ENCODE data around the gene ZDHHC13.

The ZDHHC13 gene

GRCh38 chr11:19116971-19117759 lies at the start of gene ZDHHC13:
ZDHHC13 (plus strand) TSS chr11:19117168; CDS start chr11:19117250, 82 bp downstream.
- DNase-seq (ENCODE audit: low read depth in 2 of 2, low spot score in 1 of 2), result peak; percentile 91 to 93

GRCh38 chr11:19071255-19071654 lies 45.7 kb upstream of the ZDHHC13 start:
- no peak for DNase-seq (ENCODE audit: low read depth in 2 of 2, low spot score in 1 of 2)

GRCh38 chr11:19072464-19072863 lies 44.5 kb upstream of the ZDHHC13 start:
- no peak for DNase-seq (ENCODE audit: low read depth in 2 of 2, low spot score in 1 of 2)

DNA sequence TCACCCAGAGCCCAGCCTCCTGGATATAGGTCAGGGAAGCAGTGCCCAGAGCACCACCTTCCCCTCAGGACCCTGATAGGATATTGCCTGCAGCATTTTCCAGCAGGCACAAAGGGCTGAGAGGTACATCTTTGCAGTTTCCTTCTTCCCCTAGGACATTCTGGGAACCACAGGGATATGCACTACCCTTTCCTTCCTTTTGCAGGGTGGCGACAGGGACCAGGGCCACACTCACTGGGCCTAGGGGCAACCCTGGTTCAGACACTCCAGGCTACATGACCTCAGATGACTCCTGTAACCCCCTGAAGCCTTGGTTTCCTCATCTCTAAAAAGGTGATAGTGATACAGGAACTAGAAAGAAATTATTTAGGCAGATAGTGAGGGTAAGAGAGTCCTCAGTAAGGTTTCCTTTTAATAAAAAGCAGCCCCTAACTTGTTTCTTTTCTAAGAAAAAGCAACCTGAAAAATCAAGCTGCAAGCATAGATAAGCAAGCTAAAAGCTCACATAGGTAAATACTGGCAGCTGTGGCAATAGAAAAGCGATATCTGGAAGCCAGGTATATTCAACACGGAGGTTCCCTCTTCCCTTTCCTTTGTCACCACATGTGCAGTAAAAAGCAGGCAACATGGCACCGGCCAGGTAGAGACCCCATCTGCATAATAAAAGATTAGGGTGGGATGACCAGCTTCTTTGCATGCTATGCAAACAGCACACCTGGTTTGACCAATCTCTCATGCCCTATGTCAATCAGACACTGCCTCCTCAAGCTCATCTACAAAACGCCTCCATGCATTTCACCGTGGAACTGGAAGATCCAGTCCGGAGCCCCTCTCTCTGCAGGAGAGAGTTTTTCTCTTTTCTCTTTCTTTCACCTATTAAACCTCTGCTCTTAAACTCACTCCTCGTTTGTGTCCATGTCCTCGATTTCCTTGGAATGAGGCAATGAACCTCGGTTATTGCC lies 43.2 kb upstream of the ZDHHC13 start:
- no peak for DNase-seq (ENCODE audit: low read depth in 2 of 2, low spot score in 1 of 2)

- no peak for DNase-seq (ENCODE audit: low read depth in 2 of 2, low spot score in 1 of 2)
Observed at GRCh38 chr11:19075636-19076035, 41.3 kb upstream of the ZDHHC13 start.

DNA sequence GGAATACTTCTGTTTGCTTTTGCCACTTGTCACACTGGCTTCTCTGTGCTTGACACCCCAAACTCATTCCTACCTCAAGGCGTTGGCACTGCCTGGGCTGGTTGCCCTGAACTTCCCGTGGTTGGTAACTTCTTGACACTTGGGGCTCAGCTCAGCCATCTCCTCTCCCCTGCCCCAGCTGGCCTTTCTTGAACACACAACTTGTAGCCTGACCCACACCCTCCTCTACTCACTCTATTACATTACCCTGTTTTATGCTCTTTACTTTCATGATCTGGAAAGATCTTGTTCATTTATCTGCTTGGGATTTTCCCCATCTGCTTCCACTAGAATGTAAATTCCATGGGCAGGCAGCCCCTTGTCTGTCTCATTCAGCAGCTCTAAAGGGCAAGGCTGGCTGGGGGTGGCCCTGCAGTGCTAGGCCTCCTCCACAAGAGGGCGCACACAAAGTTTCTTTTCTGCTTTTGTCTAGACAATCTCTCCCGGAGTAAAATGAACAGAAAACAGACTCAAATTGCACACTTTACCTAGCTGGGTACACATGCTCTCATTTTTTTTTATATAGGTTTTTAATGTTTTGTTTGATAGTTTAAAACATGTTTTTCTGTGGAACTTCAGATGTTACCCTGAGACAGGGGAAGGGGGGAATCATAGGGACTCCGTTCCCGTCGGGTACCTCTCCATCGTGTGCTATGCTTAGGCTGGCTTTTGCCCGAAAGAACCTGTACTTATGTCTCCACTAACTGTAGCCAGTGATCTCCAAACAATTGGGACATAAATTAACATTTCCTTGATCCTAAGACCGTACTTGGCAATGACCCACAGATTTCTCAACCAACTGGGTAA lies 40.0 kb upstream of the ZDHHC13 start:
- peak in 1 of 2 donors; percentile 34 for DNase-seq (ENCODE audit: low read depth in 2 of 2, low spot score in 1 of 2)

DNA sequence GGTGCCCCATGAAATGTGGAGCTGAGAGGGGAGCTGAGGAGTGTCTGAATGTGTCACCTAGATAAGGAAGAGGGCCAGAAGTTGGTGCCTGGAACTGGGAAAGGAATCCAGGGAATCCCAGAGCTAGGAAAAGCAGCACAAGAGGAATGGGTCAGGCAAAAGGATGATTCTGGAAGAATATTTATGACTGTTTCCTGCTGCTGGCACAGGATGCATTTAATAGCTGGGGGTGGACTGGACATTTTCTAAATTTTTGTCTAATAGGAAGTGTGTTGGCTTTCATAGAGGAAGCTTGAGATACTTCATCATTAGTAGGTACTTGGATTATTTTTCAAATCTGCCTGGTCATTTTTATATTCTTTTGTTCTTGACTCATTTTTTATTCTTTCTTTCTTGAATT lies 39.0 kb upstream of the ZDHHC13 start:
- DNase-seq (ENCODE audit: low read depth in 2 of 2, low spot score in 1 of 2), result no peak

- DNase-seq (ENCODE audit: low read depth in 2 of 2, low spot score in 1 of 2), result no peak
Observed at GRCh38 chr11:19079643-19080440, 37.1 kb upstream of the ZDHHC13 start.

DNA sequence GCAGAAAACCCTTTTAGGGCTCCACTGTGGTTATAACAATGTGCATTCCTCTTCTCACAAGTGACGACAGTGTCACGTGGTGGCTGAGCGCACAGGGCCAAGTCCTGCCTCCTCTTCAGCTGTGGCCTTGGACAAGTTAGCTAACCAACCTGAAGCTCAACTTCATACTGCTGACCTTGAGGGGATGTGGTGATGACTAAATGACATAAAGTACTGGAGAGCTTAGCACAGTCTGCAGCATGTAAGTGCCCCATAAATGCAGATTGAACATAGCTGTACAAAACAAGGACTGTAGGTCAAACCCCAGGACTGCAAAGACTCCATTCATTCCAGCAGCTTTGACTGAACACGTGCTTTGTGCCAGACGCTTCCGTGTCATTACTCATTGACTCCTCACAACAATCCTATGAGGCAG lies 36.4 kb upstream of the ZDHHC13 start:
- no peak for DNase-seq (ENCODE audit: low read depth in 2 of 2, low spot score in 1 of 2)

GRCh38 chr11:19083166-19083565 lies 33.8 kb upstream of the ZDHHC13 start:
- no peak for DNase-seq (ENCODE audit: low read depth in 2 of 2, low spot score in 1 of 2)

- no peak for DNase-seq (ENCODE audit: low read depth in 2 of 2, low spot score in 1 of 2)
Observed at GRCh38 chr11:19084661-19085315, 32.2 kb upstream of the ZDHHC13 start.

DNA sequence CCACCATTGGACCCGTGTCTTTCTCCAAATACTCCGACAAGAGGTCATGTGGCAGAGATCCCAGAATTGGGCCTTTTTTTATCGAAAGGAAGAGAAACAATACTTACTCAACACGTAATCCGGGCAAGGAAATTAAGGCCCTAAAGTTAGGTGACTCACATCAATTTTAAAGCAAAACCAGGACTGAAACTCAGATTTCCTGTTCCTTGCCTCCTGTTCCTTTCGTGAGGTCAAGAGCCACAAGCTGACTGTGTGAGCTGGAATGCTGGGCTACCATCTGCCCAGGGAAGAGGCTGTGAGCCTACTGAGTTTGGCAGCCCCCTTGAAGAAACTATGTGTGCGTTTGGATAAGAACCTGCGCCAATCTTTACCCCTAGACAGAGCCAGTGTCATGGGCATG lies 29.3 kb upstream of the ZDHHC13 start:
- DNase-seq (ENCODE audit: low read depth in 2 of 2, low spot score in 1 of 2), result no peak

- DNase-seq (ENCODE audit: low read depth in 2 of 2, low spot score in 1 of 2), result no peak
Observed at GRCh38 chr11:19088791-19089190, 28.2 kb upstream of the ZDHHC13 start.

DNA sequence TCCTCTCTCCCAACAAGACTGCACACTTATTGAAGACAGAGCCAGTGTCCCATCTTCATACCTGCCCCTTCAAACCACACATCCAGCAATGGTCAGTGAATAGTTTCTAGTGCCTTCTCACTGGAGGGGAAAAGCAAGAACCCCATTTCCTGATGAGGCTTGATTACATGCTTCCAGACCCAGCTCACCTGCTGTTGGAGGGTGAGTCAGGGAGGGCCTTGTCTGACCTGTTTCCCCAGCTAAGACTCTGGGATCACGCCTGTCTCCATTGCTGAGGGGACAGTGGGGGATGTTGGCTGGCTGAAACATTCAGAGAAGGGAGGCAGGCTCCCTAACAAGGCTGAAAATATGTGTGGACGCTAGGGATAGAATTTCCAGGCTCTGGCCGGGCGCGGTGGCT lies 27.5 kb upstream of the ZDHHC13 start:
- no peak for DNase-seq (ENCODE audit: low read depth in 2 of 2, low spot score in 1 of 2)

DNA sequence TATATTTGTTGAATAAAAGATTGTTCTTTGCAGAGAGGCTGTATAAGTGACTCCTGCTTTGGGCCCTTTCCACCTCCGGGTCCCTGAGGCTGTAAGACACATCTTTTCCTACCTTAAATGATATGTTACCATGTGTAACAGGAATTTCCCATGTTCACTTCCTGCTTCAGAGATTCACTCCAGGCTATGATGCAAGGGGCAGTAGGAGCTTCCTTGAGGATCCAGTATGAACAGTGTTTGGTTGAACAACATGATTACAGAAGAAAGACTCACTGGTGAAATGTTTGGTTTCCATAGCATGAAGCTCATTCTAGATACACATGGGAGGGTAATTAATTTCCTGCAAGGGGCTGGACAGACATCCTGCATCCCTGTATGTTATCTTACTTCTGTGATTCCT lies 25.6 kb upstream of the ZDHHC13 start:
- DNase-seq (ENCODE audit: low read depth in 2 of 2, low spot score in 1 of 2), result no peak

- DNase-seq (ENCODE audit: low read depth in 2 of 2, low spot score in 1 of 2), result no peak
Observed at GRCh38 chr11:19092342-19092741, 24.6 kb upstream of the ZDHHC13 start.

DNA sequence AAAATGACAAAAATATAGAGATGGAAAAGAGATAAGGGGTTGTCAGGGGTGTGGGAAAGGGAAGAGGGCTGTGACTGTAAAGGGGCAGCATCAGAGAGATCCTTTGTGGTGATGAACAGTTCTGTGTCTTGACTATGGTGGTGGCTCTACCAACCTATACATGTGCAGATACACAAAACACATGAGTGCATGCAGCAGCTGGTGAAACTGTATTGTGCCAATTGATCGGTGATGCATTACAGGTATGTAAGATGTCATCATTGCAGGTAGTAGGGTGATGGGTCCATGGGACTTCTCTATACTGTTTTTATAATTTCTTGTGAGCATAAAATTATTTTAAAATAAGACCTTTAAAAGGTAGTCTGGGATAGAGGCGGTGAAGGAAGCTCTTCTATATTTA lies 24.1 kb upstream of the ZDHHC13 start:
- DNase-seq (ENCODE audit: low read depth in 2 of 2, low spot score in 1 of 2), result no peak

DNA sequence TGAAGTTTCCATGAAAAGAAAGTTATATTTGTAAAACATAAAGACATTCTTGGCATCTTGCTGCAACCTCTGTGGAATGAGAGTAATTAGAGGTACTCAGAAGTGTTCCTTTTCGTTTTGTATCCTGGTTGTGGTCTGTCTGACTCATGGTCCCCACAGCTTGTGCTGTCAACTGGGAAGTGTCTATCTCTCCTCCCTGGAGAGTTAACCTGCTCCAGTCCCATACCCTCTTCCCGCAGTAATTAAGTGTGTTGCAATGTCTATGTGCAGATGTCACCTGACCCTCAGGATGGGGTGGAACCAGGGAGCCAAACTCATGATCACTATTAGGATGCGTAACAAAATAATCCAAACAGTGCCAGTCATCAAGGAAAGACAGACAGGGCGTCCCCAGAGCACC lies 23.0 kb upstream of the ZDHHC13 start:
- no peak for DNase-seq (ENCODE audit: low read depth in 2 of 2, low spot score in 1 of 2)

- no peak for DNase-seq (ENCODE audit: low read depth in 2 of 2, low spot score in 1 of 2)
Observed at GRCh38 chr11:19094859-19095258, 22.1 kb upstream of the ZDHHC13 start.

- no peak for DNase-seq (ENCODE audit: low read depth in 2 of 2, low spot score in 1 of 2)
Observed at GRCh38 chr11:19099093-19099492, 17.9 kb upstream of the ZDHHC13 start.

Measured in stimulated activated CD8-positive, alpha-beta memory T cell treated with anti-CD3 and anti-CD28 coated beads, Interleukin-4, amount 100 ng/mL, for 4 hours (primary cell).